22Rv1 (cell line): Measurements from ENCODE around the gene MIPOL1.

Experiments
- CTCF ChIP-seq: fragments of 450-650 bp; IDR thresholded peaks from 2 replicates; pipeline ENCODE4 v1.5.1; 2017; ENCODE audit warnings: mild to moderate bottlenecking
- ZFX ChIP-seq: fragments of 450-650 bp; IDR thresholded peaks from 2 replicates; pipeline ENCODE4 v1.6.1; 2017; ENCODE audit warnings: antibody characterized with exemption, borderline replicate concordance

DNA sequence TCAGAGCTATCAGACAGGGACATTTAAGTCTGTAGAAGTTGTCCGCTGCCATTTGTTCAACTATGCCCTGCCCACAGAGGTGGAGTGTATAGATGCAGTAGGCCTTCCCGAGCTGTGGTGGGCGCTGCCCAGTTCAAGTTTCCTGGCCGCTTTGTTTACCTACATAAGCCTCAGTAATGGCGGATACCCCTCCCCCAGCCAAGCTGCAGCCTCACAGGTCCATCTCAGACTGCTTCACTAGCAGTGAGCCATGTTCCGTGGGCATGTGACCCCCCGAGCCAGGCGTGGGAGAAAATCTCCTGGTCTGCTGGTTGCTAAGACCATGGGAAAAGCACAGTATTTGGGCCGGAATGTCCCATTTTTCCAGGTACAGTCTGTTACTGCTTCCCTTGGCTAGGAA lies 165.9 kb downstream of the MIPOL1 start:
- TF ChIP-seq CTCF (no peak), ZFX (no peak)
